H1 (cell line): ENCODE results near the gene LEUTX. TPM values are rescaled to one million over a fixed set of nuclear protein-coding genes. Genes with fewer than 3 reads are reported as not detected.

ENCODE experiments used
- CTCF ChIA-PET: fragments of 300-600 bp; sonication (Branson Sonifier 250); formaldehyde crosslinking; loops from one replicate; lab custom pipeline; 2021; ENCODE audit not compliant: partially characterized antibody; lab: Charles Lee
- POLR2A ChIA-PET: fragments of 300-600 bp; sonication (Branson Sonifier 250); formaldehyde crosslinking; loops from one replicate; lab custom pipeline; 2021; ENCODE audit warnings: inconsistent platforms; ENCODE audit not compliant: partially characterized antibody; lab: Charles Lee
- DNase-seq, 2 experiments: peaks; one replicate each; pipeline versions ENCODE4 v3.0.0 to v3.0.0-alpha.2; 2010 to 2022; ENCODE audit warnings: low spot score in 2 of 2, low read depth in 1 of 2, mixed read lengths in 1 of 2
- FAIRE-seq: peaks from 2 replicates; lab custom pipeline; 2011; peaks lifted over from hg19 to GRCh38; lab: Jason Lieb, UNC
- H2AFZ ChIP-seq: 2 replicates; pipeline ENCODE4 v1.8.1; 2012; ENCODE audit warnings: low read length, inconsistent platforms
- H2AK5ac ChIP-seq: 2 replicates; pipeline ENCODE4 v1.6.1; 2013; ENCODE audit warnings: low read depth, low read length
- H2BK120ac ChIP-seq: replicated peaks from 2 replicates; pipeline ENCODE3; 2013; ENCODE audit warnings: low read depth, low read length, inconsistent platforms
- H2BK12ac ChIP-seq: 2 replicates; pipeline ENCODE4 v1.6.1; 2013; ENCODE audit warnings: low read depth, low read length
- H2BK15ac ChIP-seq: 2 replicates; pipeline ENCODE4 v1.6.1; 2013; ENCODE audit warnings: low read length
- H2BK20ac ChIP-seq: 2 replicates; pipeline ENCODE4 v1.6.1; 2013; ENCODE audit warnings: low read length
- H2BK5ac ChIP-seq: 2 replicates; pipeline ENCODE4 v1.6.1; 2013; ENCODE audit warnings: low read depth, low read length
- H3K14ac ChIP-seq: 2 replicates; pipeline ENCODE4 v1.6.1; 2013; ENCODE audit warnings: inconsistent platforms; ENCODE audit not compliant: insufficient read length
- H3K18ac ChIP-seq: 2 replicates; pipeline ENCODE4 v1.6.1; 2013; ENCODE audit warnings: low read length; ENCODE audit errors: extremely low read depth
- H3K23ac ChIP-seq: 2 replicates; pipeline ENCODE4 v1.6.1; 2013; ENCODE audit warnings: inconsistent platforms; ENCODE audit not compliant: insufficient read length
- H3K23me2 ChIP-seq: 2 replicates; pipeline ENCODE4 v1.6.1; 2013; ENCODE audit warnings: low read depth, low read length
- H3K27ac ChIP-seq: 2 replicates; pipeline ENCODE4 v1.6.1; 2011; ENCODE audit warnings: low read depth, low read length, inconsistent platforms
- H3K27me3 ChIP-seq, 4 experiments: replicated peaks in 1 of 4; 1 replicate in 1 of 4; 2 replicates in 3 of 4; pipeline versions ENCODE4 v1.6.1 to v1.8.1; 2011 to 2013; ENCODE audit warnings: low read length in 3 of 4, mild to moderate bottlenecking in 3 of 4, inconsistent platforms in 2 of 4, mixed read lengths in 2 of 4, moderate library complexity in 1 of 4; ENCODE audit not compliant: control insufficient read depth in 3 of 4, insufficient read depth in 3 of 4; ENCODE audit errors: extremely low read depth in 1 of 4
- H3K36me3 ChIP-seq, 4 experiments: 2 replicates each; pipeline versions ENCODE4 v1.6.1 to v1.8.1; 2011 to 2013; ENCODE audit warnings: mild to moderate bottlenecking in 4 of 4, low read length in 3 of 4, moderate library complexity in 2 of 4, control low read depth in 1 of 4, inconsistent platforms in 1 of 4; ENCODE audit not compliant: insufficient read depth in 4 of 4, control insufficient read depth in 2 of 4
- H3K4ac ChIP-seq: replicated peaks from 2 replicates; pipeline ENCODE3; 2013; ENCODE audit warnings: low read length, low read depth, mixed read lengths, inconsistent platforms; ENCODE audit not compliant: insufficient read length
- H3K4me1 ChIP-seq, 4 experiments: replicated peaks in 1 of 4; 1 replicate in 1 of 4; 2 replicates in 3 of 4; pipeline versions ENCODE4 v1.6.1 to v1.8.1; 2011 to 2013; ENCODE audit warnings: low read length in 3 of 4, inconsistent platforms in 2 of 4, mixed read lengths in 1 of 4; ENCODE audit not compliant: insufficient read depth in 4 of 4, control insufficient read depth in 3 of 4
- H3K4me2 ChIP-seq, 2 experiments: 2 replicates each; pipeline versions ENCODE4 v1.6.1 to v1.8.1; 2011 to 2013; ENCODE audit warnings: low read depth in 2 of 2, low read length in 2 of 2, control low read depth in 1 of 2, inconsistent platforms in 1 of 2, mild to moderate bottlenecking in 1 of 2; ENCODE audit not compliant: insufficient read depth in 1 of 2
- H3K4me3 ChIP-seq, 4 experiments: fragments of 200-600, 300-600 bp in 1 of 4; sonication (generic), shearing (Covaris generic), sonication (Bioruptor Twin) in 1 of 4; 2 replicates each; pipeline versions ENCODE4 v1.5.1 to v1.8.1; 2011 to 2016; ENCODE audit warnings: low read length in 4 of 4, low read depth in 3 of 4, control low read depth in 2 of 4, inconsistent platforms in 2 of 4, mild to moderate bottlenecking in 2 of 4, mixed read lengths in 1 of 4, moderate library complexity in 1 of 4; ENCODE audit not compliant: insufficient read depth in 2 of 4; ENCODE audit errors: extremely low read depth in 1 of 4
- H3K56ac ChIP-seq: replicated peaks from 2 replicates; pipeline ENCODE3; 2013; ENCODE audit warnings: low read depth, mild to moderate bottlenecking, mixed read lengths, low read length, inconsistent platforms; ENCODE audit not compliant: insufficient read length
- H3K79me1 ChIP-seq: 2 replicates; pipeline ENCODE4 v1.6.1; 2013; ENCODE audit warnings: low read depth, low read length, control low read depth
- H3K79me2 ChIP-seq, 2 experiments: 2 replicates each; pipeline versions ENCODE4 v1.6.1 to v1.8.1; 2012 to 2013; ENCODE audit warnings: low read length in 2 of 2, mild to moderate bottlenecking in 2 of 2, inconsistent platforms in 1 of 2; ENCODE audit not compliant: insufficient read depth in 2 of 2, control insufficient read depth in 1 of 2
- H3K9ac ChIP-seq, 4 experiments: replicated peaks in 1 of 4; 1 replicate in 1 of 4; 2 replicates in 3 of 4; pipeline versions ENCODE4 v1.6.1 to v1.8.1; 2011 to 2013; ENCODE audit warnings: low read depth in 3 of 4, low read length in 3 of 4, control low read depth in 2 of 4, mild to moderate bottlenecking in 2 of 4, moderate library complexity in 2 of 4, inconsistent platforms in 1 of 4; ENCODE audit errors: extremely low read depth in 1 of 4
- H3K9me3 ChIP-seq, 2 experiments: 2 replicates each; pipeline versions ENCODE4 v1.6.1 to v1.8.1; 2012 to 2013; ENCODE audit warnings: mild to moderate bottlenecking in 2 of 2, moderate library complexity in 2 of 2, control low read depth in 1 of 2, inconsistent platforms in 1 of 2, low read depth in 1 of 2, low read length in 1 of 2, mixed read lengths in 1 of 2; ENCODE audit not compliant: insufficient read depth in 2 of 2
- H4K20me1 ChIP-seq, 2 experiments: replicated peaks in 1 of 2; 2 replicates each; pipeline versions ENCODE3 to v1.8.1; 2011 to 2013; ENCODE audit warnings: inconsistent platforms in 2 of 2, low read length in 2 of 2, mild to moderate bottlenecking in 1 of 2; ENCODE audit not compliant: insufficient read depth in 2 of 2, control insufficient read depth in 1 of 2
- H4K5ac ChIP-seq: 2 replicates; pipeline ENCODE4 v1.6.1; 2013; ENCODE audit warnings: low read length, low read depth, mixed read lengths, inconsistent platforms; ENCODE audit not compliant: insufficient read length
- H4K8ac ChIP-seq: 2 replicates; pipeline ENCODE4 v1.8.0; 2013; ENCODE audit warnings: mild to moderate bottlenecking, moderate library complexity, low read length, inconsistent platforms; ENCODE audit not compliant: insufficient read depth; ENCODE audit errors: extremely low read depth
- H4K91ac ChIP-seq: replicated peaks from 2 replicates; pipeline ENCODE3; 2013; ENCODE audit warnings: low read length, mixed read lengths, inconsistent platforms; ENCODE audit not compliant: insufficient read length
- BCL11A ChIP-seq, 2 experiments: IDR thresholded peaks; one replicate each; pipeline ENCODE4 v1.6.1; 2011; ENCODE audit warnings: low read depth in 2 of 2, low read length in 2 of 2, mild to moderate bottlenecking in 2 of 2
- BRCA1 ChIP-seq: IDR thresholded peaks from 2 replicates; pipeline ENCODE4 v1.6.1; 2012; ENCODE audit warnings: low read depth, low read length, improper control_type of control experiment
- E2F6 ChIP-seq: IDR thresholded peaks from 2 replicates; pipeline ENCODE4 v1.6.1; 2012; ENCODE audit warnings: inconsistent platforms
- GABPA ChIP-seq: IDR thresholded peaks from 2 replicates; pipeline ENCODE4 v1.6.1; 2011; ENCODE audit warnings: mild to moderate bottlenecking, low read length, moderate library complexity, borderline replicate concordance; ENCODE audit not compliant: insufficient read depth
- POLR2A ChIP-seq, 2 experiments: IDR thresholded peaks; 1 replicate in 1 of 2; 2 replicates in 1 of 2; pipeline ENCODE4 v1.6.1; 2011; ENCODE audit warnings: low read depth in 2 of 2, low read length in 2 of 2, mild to moderate bottlenecking in 2 of 2; ENCODE audit errors: control extremely low read depth in 1 of 2
- RFX5 ChIP-seq: IDR thresholded peaks from 2 replicates; pipeline ENCODE4 v1.6.1; 2011; ENCODE audit warnings: low read depth, low read length, improper control_type of control experiment, borderline replicate concordance
- SAP30 ChIP-seq: fragments of 300-600 bp; sonication (generic); IDR thresholded peaks from 2 replicates; pipeline ENCODE4 v1.7.1; 2012; ENCODE audit warnings: low read length, moderate library complexity, mild to moderate bottlenecking, inconsistent platforms; ENCODE audit not compliant: insufficient read depth, insufficient replicate concordance
- TAF1 ChIP-seq: IDR thresholded peaks from 2 replicates; pipeline ENCODE4 v1.6.1; 2011; ENCODE audit warnings: mild to moderate bottlenecking, low read depth, low read length
- WGBS, 2 experiments: shearing (Covaris generic) in 1 of 2; methylation state at CpG; one replicate each; pipeline versions ENCODE4 v1.1.6 to v1.1.7; 2013 to 2015; ENCODE audit warnings: low lambda C conversion rate in 2 of 2, mixed read lengths in 2 of 2, inconsistent platforms in 1 of 2, low coverage in 1 of 2, missing lambda C conversion rate in 1 of 2; ENCODE audit not compliant: insufficient replicate concordance in 2 of 2, insufficient coverage in 1 of 2, insufficient read length in 1 of 2; ENCODE audit errors: extremely low coverage in 1 of 2, missing lambda C conversion rate in 1 of 2; 5-methylcytosine and 5-hydroxymethylcytosine counted together
- polyA plus RNA-seq, 7 experiments: library from polyadenylated mRNA; depleted of rRNA in 3 of 7; stranded (reverse) in 5 of 7; unstranded in 2 of 7; fragments of >200 nt in 5 of 7; fragments of 200-250 nt in 2 of 7; gene quantifications; 1 replicate in 5 of 7; 2 replicates in 1 of 7; 4 replicates in 1 of 7; pipeline versions ENCODE4 v1.2.1 to v1.2.3, GENCODE V29; 2011 to 2013; ENCODE audit warnings: missing spikeins in 2 of 7, mixed read lengths in 2 of 7
- total RNA-seq: library from RNA; stranded (reverse); fragmentation: NEBNext Ultra II Directional; extraction: Animal tissue kit (Norgen Biotek cat#: 25700); gene quantifications from 2 replicates; pipeline ENCODE4 v1.2.1, GENCODE V29; 2021

Gene LEUTX
- total and polyA plus RNA-seq, 2 of the 8 experiments (the other 6 are each of a cell fraction or from before 2014, with no cell fraction given) = not detected

GRCh38 chr19:39729594-39729993 lies 49.1 kb upstream of the LEUTX start:
- no peak overlapping the region for H3K18ac ChIP-seq
- H4K5ac ChIP-seq = no peak overlapping the region
- no peaks in the 10 kb centered on the region for H3K4me1 ChIP-seq
- no peak overlapping the region for H2BK12ac ChIP-seq
- no peak overlapping the region for H2BK5ac ChIP-seq
- WGBS, 2 experiments = 74% methylated on average over 4 of the region's 4 CpGs; no CpG with 5 or more reads in 1 of the 2 experiments
- FAIRE-seq (no peak), DNase-seq (no peak)
- no peaks in the 10 kb centered on the region for H3K23me2 ChIP-seq
- no peaks in the 10 kb centered on the region for H4K20me1 ChIP-seq
- no peak overlapping the region for H4K8ac ChIP-seq
- H3K27ac ChIP-seq = no peak overlapping the region
- no peak overlapping the region for H2AK5ac ChIP-seq
- H3K4me3 ChIP-seq = no peak overlapping the region
- no peak overlapping the region for H2BK20ac ChIP-seq
- no peaks in the 10 kb centered on the region for H3K79me1 ChIP-seq
- H2AFZ ChIP-seq = no peak overlapping the region
- H2BK120ac ChIP-seq = no peak overlapping the region
- ChIA-PET CTCF (no interaction called here), POLR2A (no interaction called here)
- no peaks in the 10 kb centered on the region for H3K27me3 ChIP-seq
- no peak for TF ChIP-seq TAF1
- no peak for TF ChIP-seq E2F6
- no peak for TF ChIP-seq RFX5
- TF ChIP-seq POLR2A (IDR thresholded peaks at IDR 0.05; ENCODE audit: control extremely low read depth in 1 of 2, low read depth in 2 of 2, low read length in 2 of 2) = no peak
- TF ChIP-seq BRCA1 = no peak
- TF ChIP-seq BCL11A (IDR thresholded peaks at IDR 0.05; ENCODE audit: low read depth in 2 of 2, low read length in 2 of 2) = no peak
- TF ChIP-seq GABPA = no peak
- no peak for TF ChIP-seq SAP30
- no peak overlapping the region for H3K14ac ChIP-seq
- H3K36me3 ChIP-seq = no peaks in the 10 kb centered on the region
- no peaks in the 10 kb centered on the region for H3K79me2 ChIP-seq
- H3K4ac ChIP-seq = no peak overlapping the region
- H3K56ac ChIP-seq = no peak overlapping the region
- no peak overlapping the region for H3K4me2 ChIP-seq
- no peaks in the 10 kb centered on the region for H3K9me3 ChIP-seq
- no peak overlapping the region for H2BK15ac ChIP-seq
- H4K91ac ChIP-seq = no peak overlapping the region
- no peak overlapping the region for H3K9ac ChIP-seq
- H3K23ac ChIP-seq = no peak overlapping the region
